H9 (cell line): ENCODE data around the gene PRRG3. TPM values are rescaled to one million over a fixed set of nuclear protein-coding genes. Genes with fewer than 3 reads are reported as not detected.

Source experiments
- DNase-seq: peaks from one replicate; pipeline ENCODE4 v3.0.0-alpha.2; 2017
- H2AFZ ChIP-seq: one replicate; pipeline ENCODE4 v1.6.1; 2013; ENCODE audit warnings: mild to moderate bottlenecking, low read length, control low read depth, moderate library complexity
- H2AK5ac ChIP-seq: 2 replicates; pipeline ENCODE4 v1.6.1; 2013; ENCODE audit warnings: low read length, control low read depth, mixed read lengths; ENCODE audit not compliant: insufficient read length
- H2BK120ac ChIP-seq: one replicate; pipeline ENCODE4 v1.6.1; 2013; ENCODE audit warnings: low read depth, mild to moderate bottlenecking, low read length, control low read depth, inconsistent platforms; ENCODE audit not compliant: poor library complexity, severe bottlenecking
- H2BK12ac ChIP-seq: 2 replicates; pipeline ENCODE4 v1.6.1; 2013; ENCODE audit warnings: low read length, control low read depth, mixed read lengths, low read depth; ENCODE audit not compliant: insufficient read length
- H2BK15ac ChIP-seq: 2 replicates; pipeline ENCODE4 v1.6.1; 2013; ENCODE audit warnings: low read depth, low read length, control low read depth
- H2BK20ac ChIP-seq: one replicate; pipeline ENCODE4 v1.6.1; 2013; ENCODE audit warnings: low read depth, mild to moderate bottlenecking, low read length, control low read depth, inconsistent platforms; ENCODE audit not compliant: poor library complexity, severe bottlenecking
- H2BK5ac ChIP-seq: 2 replicates; pipeline ENCODE4 v1.6.1; 2013; ENCODE audit warnings: low read length, control low read depth, mixed read lengths; ENCODE audit not compliant: insufficient read length
- H3K14ac ChIP-seq: 2 replicates; pipeline ENCODE4 v1.6.1; 2013; ENCODE audit warnings: low read length, control low read depth; ENCODE audit not compliant: insufficient read depth
- H3K18ac ChIP-seq: 2 replicates; pipeline ENCODE4 v1.6.1; 2013; ENCODE audit warnings: low read depth, mild to moderate bottlenecking, mixed read lengths, low read length, control low read depth; ENCODE audit not compliant: insufficient read length
- H3K23ac ChIP-seq: 2 replicates; pipeline ENCODE4 v1.6.1; 2013; ENCODE audit warnings: low read length, control low read depth, mixed read lengths, low read depth; ENCODE audit not compliant: insufficient read length
- H3K23me2 ChIP-seq: 2 replicates; pipeline ENCODE4 v1.6.1; 2013; ENCODE audit warnings: low read depth, mild to moderate bottlenecking, mixed read lengths, low read length, control low read depth; ENCODE audit not compliant: insufficient read length, poor library complexity, severe bottlenecking
- H3K27ac ChIP-seq: 2 replicates; pipeline ENCODE4 v1.5.1; 2013; ENCODE audit warnings: low read length, control low read depth, mixed read lengths, low read depth; ENCODE audit not compliant: insufficient read length
- H3K27me3 ChIP-seq: 2 replicates; pipeline ENCODE4 v1.6.1; 2013; ENCODE audit warnings: low read length, control low read depth, inconsistent platforms; ENCODE audit not compliant: insufficient read depth
- H3K4ac ChIP-seq: 2 replicates; pipeline ENCODE4 v1.6.1; 2013; ENCODE audit warnings: low read depth, mild to moderate bottlenecking, control low read depth, inconsistent platforms, low read length, moderate library complexity
- H3K4me1 ChIP-seq: 2 replicates; pipeline ENCODE4 v1.6.1; 2013; ENCODE audit warnings: low read length, control low read depth, inconsistent platforms; ENCODE audit not compliant: insufficient read depth
- H3K4me2 ChIP-seq: 2 replicates; pipeline ENCODE4 v1.6.1; 2013; ENCODE audit warnings: low read length, control low read depth, mixed read lengths; ENCODE audit not compliant: insufficient read length, insufficient read depth
- H3K56ac ChIP-seq: 2 replicates; pipeline ENCODE4 v1.6.1; 2013; ENCODE audit warnings: low read depth, mild to moderate bottlenecking, mixed read lengths, low read length, control low read depth; ENCODE audit not compliant: insufficient read length
- H3K79me1 ChIP-seq: 2 replicates; pipeline ENCODE4 v1.6.1; 2013; ENCODE audit warnings: low read depth, mild to moderate bottlenecking, moderate library complexity, low read length, control low read depth, inconsistent platforms; ENCODE audit not compliant: insufficient read depth, poor library complexity, severe bottlenecking
- H3K79me2 ChIP-seq: 2 replicates; pipeline ENCODE4 v1.6.1; 2013; ENCODE audit warnings: low read length, control low read depth, inconsistent platforms; ENCODE audit not compliant: insufficient read depth
- H3K9ac ChIP-seq: 2 replicates; pipeline ENCODE4 v1.6.1; 2013; ENCODE audit warnings: low read length, control low read depth, mixed read lengths; ENCODE audit not compliant: insufficient read length; ENCODE audit errors: extremely low read depth
- H3K9me3 ChIP-seq: one replicate; pipeline ENCODE4 v1.6.1; 2013; ENCODE audit warnings: low read depth, low read length, inconsistent platforms; ENCODE audit not compliant: control insufficient read depth
- H3T11ph ChIP-seq: one replicate; pipeline ENCODE4 v1.6.1; 2013; ENCODE audit warnings: mild to moderate bottlenecking, low read length, control low read depth, inconsistent platforms
- H4K20me1 ChIP-seq: one replicate; pipeline ENCODE4 v1.6.1; 2013; ENCODE audit not compliant: control insufficient read depth, insufficient read length, insufficient read depth
- H4K5ac ChIP-seq: 2 replicates; pipeline ENCODE4 v1.6.1; 2013; ENCODE audit warnings: low read depth, mild to moderate bottlenecking, mixed read lengths, low read length, control low read depth; ENCODE audit not compliant: insufficient read length
- H4K8ac ChIP-seq: replicated peaks from 2 replicates; pipeline ENCODE4 v1.6.1; 2013; ENCODE audit warnings: low read length, control low read depth, mixed read lengths, low read depth; ENCODE audit not compliant: insufficient read length
- H4K91ac ChIP-seq: 2 replicates; pipeline ENCODE4 v1.6.1; 2013; ENCODE audit warnings: low read depth, mild to moderate bottlenecking, moderate library complexity, mixed read lengths, low read length, control low read depth; ENCODE audit not compliant: insufficient read length
- H3K27ac Mint-ChIP-seq, 3 experiments: 2 replicates in 2 of 3; 3 replicates in 1 of 3; pipeline ENCODE4 v1.8.0; 2020 to 2021; ENCODE audit warnings: mixed read lengths in 3 of 3, mild to moderate bottlenecking in 1 of 3, moderate library complexity in 1 of 3
- H3K27me3 Mint-ChIP-seq: 2 replicates; pipeline ENCODE4 v1.8.0; 2021; ENCODE audit warnings: low read depth, mild to moderate bottlenecking, moderate library complexity, mixed read lengths
- H3K36me3 Mint-ChIP-seq, 3 experiments: 2 replicates in 2 of 3; 3 replicates in 1 of 3; pipeline ENCODE4 v1.8.0; 2020 to 2021; ENCODE audit warnings: low read depth in 3 of 3, mixed read lengths in 3 of 3; ENCODE audit not compliant: insufficient read depth in 1 of 3
- H3K4me1 Mint-ChIP-seq, 2 experiments: 2 replicates each; pipeline ENCODE4 v1.8.0; 2020; ENCODE audit warnings: mixed read lengths in 2 of 2
- H3K4me3 Mint-ChIP-seq, 2 experiments: 2 replicates in 1 of 2; 3 replicates in 1 of 2; pipeline ENCODE4 v1.8.0; 2020 to 2021; ENCODE audit warnings: mild to moderate bottlenecking in 2 of 2, mixed read lengths in 2 of 2, moderate library complexity in 1 of 2
- H3K9me3 Mint-ChIP-seq, 2 experiments: 2 replicates in 1 of 2; 3 replicates in 1 of 2; pipeline ENCODE4 v1.8.0; 2020; ENCODE audit warnings: mild to moderate bottlenecking in 2 of 2, mixed read lengths in 2 of 2, moderate library complexity in 1 of 2
- CTCF ChIP-seq: fragments of 200-600 bp; sonication (generic); conservative IDR thresholded peaks from 3 replicates; pipeline ENCODE4 v1.8.0; 2021; ENCODE audit warnings: antibody characterized with exemption, mild to moderate bottlenecking
- WGBS: extraction: QIAGEN DNeasy Blood & Tissue Kit; methylation state at CpG from one replicate; pipeline ENCODE4 v1.1.7; 2013; ENCODE audit warnings: missing lambda C conversion rate, low lambda C conversion rate, mixed read lengths; ENCODE audit not compliant: insufficient read length; ENCODE audit errors: extremely low coverage; 5-methylcytosine and 5-hydroxymethylcytosine counted together
- total RNA-seq: library from RNA; stranded (reverse); gene quantifications from 2 replicates; pipeline ENCODE4 v1.2.1, GENCODE V29; 2021

Gene PRRG3
- total RNA-seq, 1 experiment from 2014 or later = 4.9 TPM

- Histone ChIP-seq H2AFZ (no peak overlapping the region), H3T11ph (no peak overlapping the region), H2BK5ac (no peak overlapping the region), H3K9ac (no peak overlapping the region), H4K5ac (no peak overlapping the region), H3K4ac (no peak overlapping the region), H4K20me1 (no peaks in the 10 kb centered on the region), H3K56ac (no peak overlapping the region), H4K91ac (no peak overlapping the region), H2AK5ac (no peak overlapping the region), H3K9me3 (peaks cover 66% of the 10 kb centered on the region), H3K79me2 (no peaks in the 10 kb centered on the region), H2BK12ac (no peak overlapping the region), H3K79me1 (no peaks in the 10 kb centered on the region), H3K27me3 (no peaks in the 10 kb centered on the region), H3K14ac (no peak overlapping the region), H3K27ac (no peak overlapping the region), H4K8ac (no peak overlapping the region), H2BK120ac (no peak overlapping the region), H2BK15ac (no peak overlapping the region), H3K4me1 (no peaks in the 10 kb centered on the region), H3K23ac (no peak overlapping the region), H3K18ac (no peak overlapping the region), H3K23me2 (no peaks in the 10 kb centered on the region), H3K4me2 (no peak overlapping the region), H2BK20ac (no peak overlapping the region)
- H3K36me3 Mint-ChIP-seq = no peaks in the 10 kb centered on the region; a peak in 2 of 7 replicates
- no peak overlapping the region for H3K4me3 Mint-ChIP-seq
- H3K27ac Mint-ChIP-seq = no peak overlapping the region
- no CpG with 5 or more reads among the region's 4 CpGs for WGBS
- H3K4me1 Mint-ChIP-seq = peaks cover 5 to 11% of the 10 kb centered on the region in 2 experiments; a peak in 3 of 4 replicates
- H3K27me3 Mint-ChIP-seq = peaks cover 7% of the 10 kb centered on the region
- no peak for DNase-seq
- TF ChIP-seq CTCF = no peak
- H3K9me3 Mint-ChIP-seq = peaks cover 50 to 55% of the 10 kb centered on the region in 2 experiments
Measured at GRCh38 chrX:151727346-151727745, 32.1 kb downstream of the PRRG3 start.
